ENCODE measurements around the gene IL15. TPM values are rescaled to one million over a fixed set of nuclear protein-coding genes. Genes with fewer than 3 reads are reported as not detected.

Gene IL15
- total and polyA plus RNA-seq, 2 of the 4 experiments (the other 2 are of a cell fraction), result 5.0 to 5.2 TPM

GRCh38 chr4:141705048-141705746 lies 68.8 kb downstream of the IL15 start:
- in situ Hi-C loops (cut with MboI; ENCODE audit: low sequenced_read_pairs) (no loop called here), dilution Hi-C loops (cut with HindIII; ENCODE audit: low sequenced_read_pairs, unreplicated experiment) (no loop called here), intact Hi-C loops (cut with micrococcal nuclease) (no loop called here)
- H2AK9ac ChIP-seq (replicated peaks; ENCODE audit: low read depth, low read length, poor library complexity), result no peak overlapping the region
- no peak for DNase-seq
- no peak overlapping the region for H3K4me2 ChIP-seq (ENCODE audit: low read depth, low read length)
- H3K27me3 ChIP-seq (ENCODE audit: control insufficient read depth, insufficient read depth, low read length), result no peaks in the 10 kb centered on the region
- H3K27ac ChIP-seq (ENCODE audit: insufficient read depth, low read length), result no peak overlapping the region
- H3K36me3 ChIP-seq (ENCODE audit: control insufficient read depth, insufficient read depth, low read length), result no peaks in the 10 kb centered on the region
- no peak for TF ChIP-seq USF2 (IDR thresholded peaks at IDR 0.05; ENCODE audit: low read depth, low read length)
- peaks cover 11 to 18% of the 10 kb centered on the region in 2 experiments for H3K79me1 ChIP-seq (ENCODE audit: low read depth in 1 of 2, low read length in 2 of 2)
- H3K14ac ChIP-seq (replicated peaks; ENCODE audit: low read depth, low read length), result no peak overlapping the region
- H2AK5ac ChIP-seq (ENCODE audit: low read depth, low read length), result no peak overlapping the region
- no peak overlapping the region for H4K91ac ChIP-seq (ENCODE audit: insufficient read depth, low read depth, low read length)
- no peak overlapping the region for H2BK20ac ChIP-seq (ENCODE audit: low read depth, low read length)
- no peak for ATAC-seq (ENCODE audit: low read depth)
- H2BK120ac ChIP-seq (ENCODE audit: low read depth, low read length), result no peak overlapping the region
- H3K9me3 ChIP-seq (ENCODE audit: control insufficient read depth, insufficient read depth, low read length), result peaks cover 2% of the 10 kb centered on the region
- H2AFZ ChIP-seq (replicated peaks; ENCODE audit: low read length, poor library complexity), result no peak overlapping the region
- H3K23ac ChIP-seq (ENCODE audit: low read depth, low read length), result no peak overlapping the region
- ChIA-PET POLR2A (ENCODE audit: unreplicated experiment) (no interaction called here), CTCF (no interaction called here)
- H3K18ac ChIP-seq (ENCODE audit: low read depth, low read length), result no peak overlapping the region
- H4K20me1 ChIP-seq (ENCODE audit: insufficient read depth, low read length), result no peaks in the 10 kb centered on the region
- H3K4ac ChIP-seq (ENCODE audit: low read depth, low read length), result no peak overlapping the region
- no peak overlapping the region for H3K56ac ChIP-seq (ENCODE audit: extremely low read depth, insufficient read depth, low read length)
- H3K4me1 ChIP-seq (ENCODE audit: control insufficient read depth, insufficient read depth, low read length), result peaks cover 7% of the 10 kb centered on the region; the same call in 1 of the 2 replicates
- H4K8ac ChIP-seq (ENCODE audit: low read depth in 2 of 2, low read length in 2 of 2), result no peak overlapping the region
- H3K9me1 ChIP-seq (ENCODE audit: insufficient read depth, low read length), result peaks cover 4% of the 10 kb centered on the region; the same call in 1 of the 2 replicates
- no peak overlapping the region for H3K4me3 ChIP-seq (ENCODE audit: insufficient read depth, low read depth, low read length)
- no peak overlapping the region for H3K9ac ChIP-seq (ENCODE audit: low read depth, low read length)
- BruUV-seq (replicated peaks), result no TSS peak
- H2BK15ac ChIP-seq (ENCODE audit: low read depth, low read length), result no peak overlapping the region
- no peak overlapping the region for H2BK5ac ChIP-seq (ENCODE audit: low read depth, low read length, poor library complexity, severe bottlenecking)
- no peak overlapping the region for H4K5ac ChIP-seq (ENCODE audit: low read depth, low read length)
- no CpG with 5 or more reads among the region's 2 CpGs for WGBS, 2 experiments (ENCODE audit: extremely low coverage in 2 of 2, insufficient read length in 1 of 2)

All from IMR-90 (cell line).